Stimulated activated CD4-positive, alpha-beta T cell treated with anti-CD3 and anti-CD28 coated beads, Interleukin-1b, Interleukin-23, amount 100 ng/mL, for 1 hour (primary cell): Measurements from ENCODE around the gene EPS8.
"Not testable (repeated sequence)": the region's sequence is repeated elsewhere in the genome, so short reads cannot be mapped to it uniquely, and the experiment has no call there.

Source experiments
- DNase-seq, 2 donors: peaks; one replicate each; pipeline ENCODE4 v3.0.0-alpha.2; 2020; ENCODE audit warnings: low read depth in 2 of 2

The EPS8 gene

GRCh38 chr12:15648558-15648957, 140.6 kb downstream of the EPS8 start:
- no peak for DNase-seq

- no peak for DNase-seq
These were observed 142.6 kb downstream of the EPS8 start for GRCh38 chr12:15646581-15646980.

- no peak for DNase-seq
These were observed 144.5 kb downstream of the EPS8 start for GRCh38 chr12:15644700-15645099.

- DNase-seq: no peak
These were observed 151.0 kb downstream of the EPS8 start for GRCh38 chr12:15638231-15638630.

- no peak for DNase-seq
These were observed 152.9 kb downstream of the EPS8 start for GRCh38 chr12:15636060-15636890.

GRCh38 chr12:15634010-15634683, 155.0 kb downstream of the EPS8 start:
- no peak for DNase-seq

- no peak for DNase-seq
These were observed 156.0 kb downstream of the EPS8 start for GRCh38 chr12:15633201-15633600.

- no peak for DNase-seq
These were observed 156.5 kb downstream of the EPS8 start for GRCh38 chr12:15632708-15633107.

- no peak for DNase-seq
These were observed 158.0 kb downstream of the EPS8 start for GRCh38 chr12:15631007-15631715.

GRCh38 chr12:15629761-15630160, 159.4 kb downstream of the EPS8 start:
- no peak for DNase-seq

- DNase-seq: no peak
These were observed 160.1 kb downstream of the EPS8 start for GRCh38 chr12:15629108-15629507.

GRCh38 chr12:15627995-15628945, 160.9 kb downstream of the EPS8 start:
- no peak for DNase-seq

GRCh38 chr12:15625075-15625474, 164.1 kb downstream of the EPS8 start:
- DNase-seq: no peak

- DNase-seq: no peak
These were observed 168.2 kb downstream of the EPS8 start for GRCh38 chr12:15620741-15621539.

- not testable (repeated sequence) for DNase-seq
These were observed 172.7 kb downstream of the EPS8 start for GRCh38 chr12:15616495-15616894.

GRCh38 chr12:15613981-15614380, 175.2 kb downstream of the EPS8 start:
- DNase-seq: no peak

- no peak for DNase-seq
These were observed 180.2 kb downstream of the EPS8 start for GRCh38 chr12:15608941-15609340.

GRCh38 chr12:15608406-15608805, 180.8 kb downstream of the EPS8 start:
- DNase-seq: no peak

GRCh38 chr12:15605881-15606590, 183.2 kb downstream of the EPS8 start:
- DNase-seq: no peak
